ENCODE results near the gene TARBP2.
"Not testable (repeated sequence)": the region's sequence is repeated elsewhere in the genome, so short reads cannot be mapped to it uniquely, and the experiment has no call there.

TARBP2 gene

GRCh38 chr12:53515291-53515680 lies 14.2 kb downstream of the TARBP2 start:
- DNase-seq (ENCODE audit: low spot score) = no peak

GRCh38 chr12:53516758-53517455 lies 15.8 kb downstream of the TARBP2 start:
- no peak for DNase-seq (ENCODE audit: low spot score)

- DNase-seq (ENCODE audit: low spot score) = no peak
Observed at GRCh38 chr12:53518381-53518780, 17.3 kb downstream of the TARBP2 start.

- no peak for DNase-seq (ENCODE audit: low spot score)
Observed at GRCh38 chr12:53523131-53523530, 22.0 kb downstream of the TARBP2 start.

- DNase-seq (ENCODE audit: low spot score) = no peak
Observed at GRCh38 chr12:53524476-53524875, 23.4 kb downstream of the TARBP2 start.

GRCh38 chr12:53530061-53530460 lies 29.0 kb downstream of the TARBP2 start:
- DNase-seq (ENCODE audit: low spot score) = no peak

GRCh38 chr12:53530920-53531319 lies 29.8 kb downstream of the TARBP2 start:
- DNase-seq (ENCODE audit: low spot score) = no peak

- no peak for DNase-seq (ENCODE audit: low spot score)
Observed at GRCh38 chr12:53532021-53532420, 30.9 kb downstream of the TARBP2 start.

- no peak for DNase-seq (ENCODE audit: low spot score)
Observed at GRCh38 chr12:53532524-53533445, 31.7 kb downstream of the TARBP2 start.

- DNase-seq (ENCODE audit: low spot score) = no peak
Observed at GRCh38 chr12:53533471-53533870, 32.4 kb downstream of the TARBP2 start.

- DNase-seq (ENCODE audit: low spot score) = no peak
Observed at GRCh38 chr12:53536962-53537361, 35.9 kb downstream of the TARBP2 start.

GRCh38 chr12:53538209-53538689 lies 37.2 kb downstream of the TARBP2 start:
- no peak for DNase-seq (ENCODE audit: low spot score)

GRCh38 chr12:53539526-53539925 lies 38.4 kb downstream of the TARBP2 start:
- DNase-seq (ENCODE audit: low spot score) = no peak

GRCh38 chr12:53543539-53543938 lies 42.5 kb downstream of the TARBP2 start:
- DNase-seq (ENCODE audit: low spot score) = peak; percentile 52

GRCh38 chr12:53548354-53548753 lies 47.3 kb downstream of the TARBP2 start:
- not testable (repeated sequence) for DNase-seq (ENCODE audit: low spot score)

- not testable (repeated sequence) for DNase-seq (ENCODE audit: low spot score)
Observed at GRCh38 chr12:53550131-53550530, 49.0 kb downstream of the TARBP2 start.

GRCh38 chr12:53550595-53550994 lies 49.5 kb downstream of the TARBP2 start:
- no peak for DNase-seq (ENCODE audit: low spot score)

- no peak for DNase-seq (ENCODE audit: low spot score)
Observed at GRCh38 chr12:53551889-53552291, 50.8 kb downstream of the TARBP2 start.

GRCh38 chr12:53552361-53553327 lies 51.6 kb downstream of the TARBP2 start:
- no peak for DNase-seq (ENCODE audit: low spot score)

All from CD4-positive, alpha-beta T cell treated with Interleukin-2 at 100 ng/mL for 4 hours (primary cell).